HG02938 (cell line): ENCODE results near the gene DVL3.
A peak's percentile ranks its signal among the peaks of the same experiment; 100 is the strongest.
"Not testable (repeated sequence)": the region's sequence is repeated elsewhere in the genome, so short reads cannot be mapped to it uniquely, and the experiment has no call there.

Experiments used
- ATAC-seq: cut with Tn5 transposase; IDR thresholded peaks from one replicate; pipeline ENCODE4 v1.9.1; 2021; ENCODE audit warnings: mild to moderate bottlenecking, moderate library complexity; ENCODE audit not compliant: unreplicated experiment

Gene DVL3

DNA sequence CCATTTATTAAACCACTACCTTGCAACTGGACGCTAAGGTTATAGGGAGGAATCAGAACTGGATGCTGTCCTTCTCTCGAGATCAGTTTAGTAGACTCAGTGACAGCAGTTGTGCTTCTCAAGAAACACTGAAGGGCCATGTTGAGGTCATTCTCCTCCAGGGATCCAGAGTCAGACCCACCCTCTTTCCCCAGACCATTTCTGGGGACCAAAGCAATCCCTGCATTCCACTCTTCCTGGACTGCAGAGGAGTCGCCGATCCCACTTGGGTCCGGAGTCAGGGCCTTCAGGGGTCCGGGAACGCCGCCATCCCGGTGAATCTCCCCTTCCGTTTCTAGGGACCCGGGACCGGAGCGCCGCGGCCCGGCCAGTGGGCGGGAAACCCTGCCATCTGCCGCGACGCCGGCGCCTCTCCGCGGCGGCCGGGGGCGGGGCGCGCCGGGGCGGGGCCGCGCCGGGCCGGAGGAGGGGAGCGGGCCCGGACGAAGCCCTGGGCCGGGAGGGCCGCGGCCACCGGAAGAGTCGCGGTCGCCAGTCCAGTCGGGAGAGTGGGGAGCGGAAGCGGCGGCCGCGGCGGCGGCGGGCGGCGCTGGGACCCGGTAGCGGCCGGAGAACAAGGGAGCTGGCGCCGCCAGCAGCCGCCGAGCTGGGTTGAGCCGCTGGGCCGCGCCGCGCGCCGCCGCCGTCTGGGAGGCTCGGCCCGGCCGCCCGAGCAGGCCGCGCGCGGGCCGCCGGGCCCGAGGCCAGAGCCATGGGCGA, at the start of gene DVL3:
Gene DVL3 (plus strand): TSS at position 493 of the 759 bp plus-strand sequence. CDS start 259 bp downstream, at position 752.
- ATAC-seq: peak; percentile 57

DNA sequence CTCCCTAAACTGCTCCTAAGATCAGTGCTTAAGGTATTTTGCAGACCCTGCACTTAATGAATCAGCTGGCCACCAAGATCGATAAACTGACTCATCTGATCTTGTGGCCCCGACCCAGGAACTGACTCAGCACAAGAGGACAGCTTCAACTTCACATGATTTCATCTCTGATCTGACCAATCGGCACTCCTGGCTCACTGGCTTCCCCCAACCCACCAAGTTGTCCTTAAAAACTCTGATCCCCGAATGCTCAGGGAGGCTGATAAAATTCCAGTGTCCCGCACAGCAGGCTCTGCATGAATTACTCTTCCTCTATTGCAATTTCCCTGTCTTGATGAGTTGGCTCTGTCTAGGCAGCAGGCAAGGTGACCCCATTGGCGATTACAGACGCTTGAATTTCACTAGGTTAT, 44.9 kb upstream of the DVL3 start:
- ATAC-seq: no peak

DNA sequence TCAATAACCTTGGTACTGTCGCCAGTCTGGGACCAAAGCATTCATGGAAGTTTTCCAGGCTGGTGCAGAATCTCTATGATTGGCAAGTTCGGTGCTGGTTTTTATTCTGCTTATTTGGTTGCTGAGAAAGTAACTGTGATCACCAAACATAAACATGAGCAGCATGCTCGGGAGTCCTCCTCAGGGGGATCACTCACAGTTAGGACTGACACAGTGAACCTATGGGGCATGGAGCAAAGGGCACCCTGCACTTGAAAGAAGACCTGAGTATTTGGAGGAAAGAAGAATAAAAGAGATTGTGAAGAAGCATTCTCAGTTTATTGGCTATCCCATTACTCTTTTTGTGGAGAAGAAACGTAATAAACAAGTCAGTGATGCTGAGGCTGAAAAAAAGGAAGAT, 39.2 kb upstream of the DVL3 start:
- no peak for ATAC-seq

DNA sequence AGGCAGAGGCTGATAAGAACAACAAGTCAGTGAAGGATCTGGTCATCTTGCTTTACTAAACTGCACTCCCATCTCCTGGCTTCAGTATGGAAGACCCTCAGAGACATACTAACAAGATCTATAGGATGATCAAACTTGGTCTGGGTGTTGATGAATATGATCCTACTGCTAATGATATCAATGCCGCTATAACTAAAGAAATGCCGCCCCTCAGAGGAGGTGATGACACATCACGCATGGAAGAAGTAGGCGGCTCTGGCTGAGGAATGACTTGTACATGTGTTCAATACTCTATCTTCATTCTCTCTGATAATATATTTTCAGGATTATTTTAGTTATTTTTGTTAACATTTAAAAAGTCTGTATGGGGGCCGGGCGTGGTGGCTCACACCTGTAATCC, 37.5 kb upstream of the DVL3 start:
- no peak for ATAC-seq

DNA sequence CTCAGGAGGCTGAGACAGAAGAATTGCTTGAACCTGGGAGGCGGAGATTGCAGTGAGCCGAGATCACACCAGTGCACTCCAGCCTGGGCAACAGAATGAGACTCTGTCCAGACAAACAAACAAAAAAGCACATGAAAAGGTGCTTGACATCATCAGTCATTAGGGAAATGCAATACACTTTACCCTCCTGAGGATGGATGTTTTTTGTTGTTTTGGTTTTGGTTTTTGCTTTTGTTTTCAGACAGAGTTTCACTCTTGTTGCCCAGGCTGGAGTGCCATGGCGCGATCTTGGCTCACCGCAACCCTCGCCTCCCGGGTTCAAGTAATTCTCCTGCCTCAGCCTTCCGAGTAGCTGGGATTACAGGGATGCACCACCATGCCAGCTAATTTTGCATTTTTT, 34.1 kb upstream of the DVL3 start:
- not testable (repeated sequence) for ATAC-seq

DNA sequence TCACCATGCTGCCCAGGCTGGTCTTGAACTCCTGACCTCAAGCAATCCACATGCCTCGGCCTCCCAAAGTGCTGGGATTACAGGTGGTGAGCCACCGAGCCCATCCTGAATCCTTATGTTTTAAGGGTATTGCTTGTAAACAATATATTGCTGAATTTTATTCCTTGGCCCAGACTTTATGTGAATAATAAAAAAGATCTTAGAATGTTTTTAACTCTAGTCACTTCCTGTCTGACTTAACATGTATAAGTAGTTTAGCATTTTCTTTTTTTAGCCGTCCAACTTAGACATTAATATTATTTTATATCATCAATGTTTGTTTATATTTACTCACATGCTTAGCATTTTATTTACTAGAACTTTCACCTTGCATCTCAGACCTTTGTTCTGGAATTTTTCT, 29.2 kb upstream of the DVL3 start:
- ATAC-seq: no peak

DNA sequence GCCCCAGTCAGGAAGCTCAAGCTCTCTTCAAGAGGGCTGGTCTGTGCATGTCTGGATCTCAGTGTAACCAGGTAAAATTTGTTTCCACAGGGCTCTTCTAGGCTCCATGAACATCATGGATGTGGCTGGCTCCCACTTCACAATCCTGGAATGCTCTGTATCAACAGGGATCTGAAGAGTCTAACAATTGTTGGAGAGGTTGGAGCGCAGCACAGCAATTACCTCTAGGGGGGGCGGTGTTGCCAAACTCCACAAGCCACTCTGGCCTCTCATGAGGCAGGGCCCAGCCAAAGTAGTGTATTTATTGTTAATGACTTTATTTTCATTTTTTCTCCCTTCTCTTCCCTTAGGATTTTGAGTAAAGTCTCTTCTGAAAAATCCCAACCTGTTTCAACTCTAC, 26.2 kb upstream of the DVL3 start:
- no peak for ATAC-seq

DNA sequence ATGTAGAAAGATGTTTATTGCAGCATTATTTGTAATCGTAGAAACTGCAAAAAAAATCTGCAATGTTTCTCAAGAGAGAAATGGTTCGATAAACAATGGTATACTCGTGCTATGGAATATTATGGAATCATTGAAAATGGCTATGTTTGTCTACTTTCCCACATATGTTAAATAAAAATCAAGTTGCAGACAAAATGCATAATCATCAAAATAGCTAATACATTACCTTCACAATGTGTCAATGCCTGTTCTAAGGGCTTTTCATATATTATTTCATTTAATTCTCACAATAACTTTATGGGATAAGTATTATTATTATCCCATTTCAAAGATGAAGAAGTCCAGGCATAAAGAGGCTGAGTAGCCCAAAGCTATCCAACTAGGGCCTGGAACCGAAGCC, 22.2 kb upstream of the DVL3 start:
- no peak for ATAC-seq

DNA sequence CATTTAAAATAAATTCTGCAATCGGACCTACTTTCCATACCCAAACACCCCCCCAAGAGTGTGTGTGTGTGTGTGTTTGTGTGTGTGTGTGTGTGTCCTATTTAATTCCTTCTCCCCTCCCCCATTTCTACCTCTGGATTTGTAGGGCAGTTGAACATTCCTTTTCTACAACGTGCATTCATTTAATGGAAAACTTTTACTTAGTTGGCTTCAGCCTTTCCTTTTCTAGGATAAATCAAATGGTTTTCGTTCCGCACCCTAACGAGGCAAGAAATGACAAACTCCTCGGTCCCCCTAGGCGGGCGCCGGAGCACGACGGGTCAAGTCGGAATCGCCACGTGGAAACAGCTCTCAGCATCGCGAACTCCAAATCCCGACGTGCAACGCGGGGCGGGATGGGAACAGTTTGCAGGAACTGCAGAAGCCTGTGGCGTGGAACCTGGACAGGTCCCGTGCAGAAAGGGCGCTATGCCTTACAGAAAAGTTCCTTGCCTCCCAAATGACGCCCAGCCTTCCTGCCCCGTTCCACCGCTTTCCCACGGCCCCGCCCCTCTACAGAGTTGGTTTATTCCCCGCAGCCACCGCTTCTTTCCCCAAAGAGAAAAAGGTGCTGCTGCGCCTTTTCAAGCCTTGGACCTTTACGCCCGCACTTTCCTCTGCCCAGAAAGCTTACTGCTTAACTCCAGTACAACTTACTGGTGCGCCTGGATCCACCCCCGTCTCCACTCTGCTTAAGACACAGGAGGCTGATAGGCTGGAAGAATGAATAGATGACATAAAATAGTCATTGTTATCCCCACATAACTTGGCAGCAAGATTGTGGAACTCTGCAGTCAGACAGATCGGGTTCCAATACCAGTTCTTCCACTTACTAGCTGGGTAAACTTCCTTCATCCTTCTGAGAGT, 21.1 kb upstream of the DVL3 start:
- no peak for ATAC-seq

DNA sequence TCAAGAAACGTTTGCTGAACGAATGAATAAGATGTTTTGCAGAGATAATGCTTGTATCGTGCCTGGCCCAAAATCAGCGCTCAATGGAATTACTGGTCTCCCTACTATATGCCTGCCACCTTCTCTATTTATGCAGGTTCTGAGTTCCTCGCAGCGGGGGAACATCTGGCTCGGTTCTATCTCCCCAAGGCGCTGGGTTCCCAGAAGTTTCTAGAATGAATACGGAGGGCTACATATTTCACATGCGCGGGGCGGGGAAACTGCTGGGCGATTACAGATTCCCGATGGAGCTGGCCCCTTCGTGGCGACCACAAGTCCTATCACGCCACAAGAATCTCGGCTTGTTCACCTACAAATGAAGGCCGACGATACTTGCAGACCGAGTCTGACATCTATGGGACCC, 20.4 kb upstream of the DVL3 start:
- peak; percentile 18 for ATAC-seq

DNA sequence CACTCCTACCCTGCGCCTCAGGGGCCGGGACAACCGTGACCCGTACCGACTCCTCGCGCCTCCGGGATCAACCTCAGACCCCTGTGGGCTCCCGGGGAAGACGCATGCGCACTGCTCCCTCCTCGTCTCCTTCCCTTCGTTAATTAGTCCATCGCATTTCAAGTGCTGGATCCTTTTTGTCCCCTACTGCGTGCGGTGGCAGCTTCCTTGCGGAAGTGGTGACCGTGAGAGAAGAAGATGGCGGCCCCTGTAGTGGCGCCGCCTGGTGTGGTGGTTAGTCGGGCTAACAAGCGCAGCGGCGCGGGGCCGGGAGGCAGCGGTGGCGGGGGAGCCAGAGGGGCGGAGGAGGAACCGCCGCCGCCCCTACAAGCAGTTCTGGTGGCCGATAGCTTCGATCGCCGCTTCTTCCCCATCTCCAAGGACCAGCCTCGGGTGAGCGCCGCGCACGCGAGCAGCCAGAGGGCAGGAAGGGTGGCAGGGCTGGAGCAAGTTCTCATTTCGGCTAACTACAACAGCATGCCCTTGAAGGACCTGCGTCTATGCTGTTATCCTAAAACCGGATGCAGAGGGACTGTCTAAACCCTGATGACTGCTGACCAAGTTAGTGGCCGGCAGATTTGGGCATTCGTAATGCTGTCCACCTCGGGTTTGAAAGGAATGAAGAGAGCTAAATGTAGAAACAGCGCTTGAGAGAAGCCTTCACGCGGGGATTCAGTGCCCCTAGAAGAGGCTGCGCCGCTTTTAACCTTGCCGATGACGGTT, 19.8 kb upstream of the DVL3 start, which contains the start of gene EIF2B5:
Gene EIF2B5 (plus strand): TSS at position 210 of the 762 bp plus-strand sequence. CDS start 28 bp downstream, at position 238.
- peak; percentile 85 for ATAC-seq

DNA sequence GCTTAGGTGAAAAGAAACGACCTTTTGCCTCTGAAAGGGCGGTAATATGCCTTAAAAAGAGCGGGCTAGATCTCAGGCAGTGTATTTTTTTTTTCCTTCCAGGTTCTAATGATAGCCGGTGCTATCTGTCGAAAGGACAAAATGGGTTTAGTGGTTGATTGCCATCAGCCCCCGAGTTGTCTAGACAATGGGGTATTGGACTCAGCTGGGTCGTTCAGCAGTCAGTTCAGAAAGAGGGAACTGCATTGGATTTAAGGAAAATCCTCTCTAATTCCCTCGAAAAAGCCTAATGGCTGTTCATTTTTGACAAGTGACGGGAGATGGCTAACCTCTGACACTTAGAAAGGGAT, 19.3 kb upstream of the DVL3 start:
- no peak for ATAC-seq

DNA sequence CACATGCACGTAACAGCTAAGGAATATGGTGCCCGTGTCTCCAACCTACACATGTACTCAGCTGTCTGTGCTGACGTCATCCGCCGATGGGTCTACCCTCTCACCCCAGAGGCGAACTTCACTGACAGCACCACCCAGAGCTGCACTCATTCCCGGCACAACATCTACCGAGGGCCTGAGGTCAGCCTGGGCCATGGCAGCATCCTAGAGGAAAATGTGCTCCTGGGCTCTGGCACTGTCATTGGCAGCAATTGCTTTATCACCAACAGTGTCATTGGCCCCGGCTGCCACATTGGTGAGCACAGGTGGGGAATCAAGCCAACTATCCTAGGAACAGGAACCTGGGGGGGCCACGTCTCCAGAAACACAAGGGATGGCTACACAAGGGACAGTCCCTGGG, 14.7 kb upstream of the DVL3 start:
- ATAC-seq: no peak

DNA sequence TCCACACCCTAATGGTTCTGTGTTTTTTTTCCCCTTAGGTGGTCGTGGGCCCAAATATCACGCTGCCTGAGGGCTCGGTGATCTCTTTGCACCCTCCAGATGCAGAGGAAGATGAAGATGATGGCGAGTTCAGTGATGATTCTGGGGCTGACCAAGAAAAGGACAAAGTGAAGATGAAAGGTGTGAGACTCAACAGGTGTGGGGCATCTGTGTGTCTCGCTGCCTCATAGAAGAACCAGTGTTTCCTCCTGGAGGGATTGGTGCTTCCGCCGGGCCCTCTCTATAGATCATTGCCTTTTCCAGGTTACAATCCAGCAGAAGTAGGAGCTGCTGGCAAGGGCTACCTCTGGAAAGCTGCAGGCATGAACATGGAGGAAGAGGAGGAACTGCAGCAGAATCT, 13.0 kb upstream of the DVL3 start:
- no peak for ATAC-seq

DNA sequence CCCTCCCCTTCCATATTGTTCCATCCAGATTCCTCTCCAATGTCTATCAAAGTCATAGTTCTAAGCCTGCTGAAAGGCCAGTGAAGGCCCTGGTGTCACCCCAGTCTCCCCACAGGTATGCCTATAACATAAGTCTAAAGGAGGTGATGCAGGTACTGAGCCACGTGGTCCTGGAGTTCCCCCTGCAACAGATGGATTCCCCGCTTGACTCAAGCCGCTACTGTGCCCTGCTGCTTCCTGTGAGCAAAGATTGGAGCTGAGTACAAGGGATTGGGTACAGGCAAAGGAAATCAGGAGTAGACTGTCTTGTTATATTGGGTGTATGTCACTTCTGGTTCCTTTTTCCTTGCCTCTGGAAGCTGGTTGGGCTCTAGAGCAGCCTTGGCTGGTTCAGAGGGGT, 11.8 kb upstream of the DVL3 start:
- no peak for ATAC-seq

DNA sequence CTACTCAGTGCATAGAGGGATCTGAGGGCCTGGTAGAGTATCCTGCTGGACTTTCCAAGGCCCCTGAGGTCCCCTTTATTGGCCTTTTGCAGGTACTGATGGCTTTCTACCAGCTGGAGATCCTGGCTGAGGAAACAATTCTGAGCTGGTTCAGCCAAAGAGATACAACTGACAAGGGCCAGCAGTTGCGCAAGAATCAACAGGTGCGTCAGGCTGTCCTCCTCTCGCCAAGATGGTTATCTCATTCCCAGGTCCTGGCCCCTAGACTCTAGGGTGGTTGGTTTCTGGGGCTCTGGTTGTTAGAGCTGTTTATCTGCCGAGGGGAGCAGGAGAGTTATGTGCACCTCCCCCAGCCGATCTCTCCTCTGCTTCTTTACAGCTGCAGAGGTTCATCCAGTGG, 10.7 kb upstream of the DVL3 start:
- ATAC-seq: no peak

DNA sequence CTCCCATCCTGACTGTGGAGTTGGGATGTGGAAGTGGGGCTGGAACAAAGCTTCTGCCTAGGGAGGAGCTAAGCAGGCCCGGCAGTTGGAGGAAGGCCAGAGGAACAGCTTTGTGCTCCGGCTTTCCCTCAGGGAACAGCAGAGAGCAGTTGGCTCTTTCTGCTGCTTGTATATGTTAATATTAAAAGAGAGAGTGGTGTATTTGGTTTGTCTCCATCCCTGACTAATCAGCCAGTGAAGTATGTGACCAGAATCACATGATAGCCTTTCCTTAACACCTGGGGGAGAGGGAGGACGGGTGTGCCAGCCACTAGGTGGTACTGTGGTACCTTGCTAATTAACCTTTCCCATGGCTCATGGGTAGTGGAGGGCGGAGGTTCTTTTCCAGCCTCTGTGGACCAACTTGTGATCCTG, 10.1 kb upstream of the DVL3 start:
- ATAC-seq: no peak

DNA sequence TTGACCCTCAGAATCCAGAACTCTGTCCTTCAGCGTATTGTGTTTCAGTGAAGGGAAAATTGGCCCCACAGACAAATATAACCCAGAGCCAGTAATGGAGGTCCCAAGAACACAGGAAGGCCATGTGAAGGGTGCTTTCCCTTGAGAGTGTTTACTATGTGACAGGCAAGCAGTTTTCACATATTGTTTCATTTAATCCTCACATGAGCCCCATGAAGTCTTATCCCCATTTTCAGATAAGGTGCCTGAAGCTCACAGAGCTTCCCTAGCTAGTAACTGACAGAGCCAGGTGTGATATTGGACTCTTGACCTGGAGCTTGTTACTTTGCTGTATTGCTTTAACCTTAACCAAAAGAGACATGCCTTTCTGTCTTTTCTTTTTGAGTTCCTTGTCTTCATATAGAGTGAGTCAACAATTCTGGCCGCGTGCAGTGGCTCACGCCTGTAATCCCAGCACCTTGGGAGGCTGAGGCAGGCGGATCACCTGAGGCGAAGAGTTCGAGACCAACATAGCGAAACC, 9.4 kb upstream of the DVL3 start:
- no peak for ATAC-seq

DNA sequence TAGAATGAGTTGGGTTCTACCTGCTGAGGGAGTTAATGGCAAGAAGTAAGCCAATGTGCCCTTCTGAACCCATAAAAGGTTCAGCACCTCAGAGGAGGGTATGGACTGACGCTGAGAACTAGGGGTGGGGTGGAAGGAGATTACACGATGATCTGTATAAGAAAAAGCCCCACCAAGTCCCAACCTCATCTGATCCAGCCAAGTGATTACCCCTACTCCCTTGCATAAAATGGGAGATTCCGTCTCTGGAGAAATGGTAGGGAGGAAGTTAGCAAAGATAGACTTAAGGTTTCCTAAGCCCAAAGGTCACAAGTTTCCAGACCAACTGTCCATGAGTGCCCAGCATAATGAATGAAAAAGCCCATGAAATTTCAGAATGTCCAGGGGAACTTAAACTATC, 7.1 kb upstream of the DVL3 start:
- ATAC-seq: no peak

DNA sequence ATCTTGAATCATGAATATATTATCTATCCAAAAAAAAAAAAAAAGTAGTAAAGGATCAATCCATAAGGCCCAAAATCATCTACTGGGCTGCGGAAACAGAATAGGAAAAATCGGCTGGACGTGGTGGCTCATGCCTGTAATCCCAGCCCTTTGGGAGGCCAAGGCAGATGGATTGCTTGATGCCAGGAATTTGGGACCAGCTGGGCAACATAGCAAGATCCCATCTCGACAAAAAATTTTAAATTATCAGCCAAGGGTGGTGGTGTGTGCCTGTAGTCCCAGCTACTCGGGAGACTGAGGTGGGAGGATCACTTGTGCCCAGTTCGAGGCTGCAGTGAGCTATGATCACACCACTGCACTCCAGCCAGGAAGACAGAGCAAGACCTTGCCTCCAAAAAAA, 6.1 kb upstream of the DVL3 start:
- ATAC-seq: no peak

DNA sequence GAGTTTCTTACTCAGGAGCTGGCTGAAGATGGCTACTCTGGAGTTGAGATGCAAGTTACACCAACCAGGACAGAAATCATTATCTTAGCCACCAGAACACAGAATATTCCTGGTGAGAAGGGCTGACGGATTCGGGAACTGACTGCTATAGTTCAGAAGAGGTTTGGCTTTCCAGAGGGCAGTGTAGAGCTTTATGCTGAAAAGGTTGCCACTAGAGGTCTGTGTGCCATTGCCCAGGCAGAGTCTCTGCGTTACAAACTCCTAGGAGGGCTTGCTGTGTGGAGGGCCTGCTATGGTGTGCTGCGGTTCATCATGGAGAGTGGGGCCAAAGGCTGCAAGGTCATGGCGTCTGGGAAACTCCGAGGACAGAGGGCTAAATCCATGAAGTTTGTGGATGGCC, 5.4 kb upstream of the DVL3 start:
- ATAC-seq: not testable (repeated sequence)
